ENCODE measurements around the gene TMEM242. TPM values are rescaled to one million over a fixed set of nuclear protein-coding genes. Genes with fewer than 3 reads are reported as not detected.

The TMEM242 gene
- total and polyA plus RNA-seq, 2 of the 13 experiments (the other 11 are each of a cell fraction or from before 2014, with no cell fraction given): 5.6 to 11.1 TPM

DNA sequence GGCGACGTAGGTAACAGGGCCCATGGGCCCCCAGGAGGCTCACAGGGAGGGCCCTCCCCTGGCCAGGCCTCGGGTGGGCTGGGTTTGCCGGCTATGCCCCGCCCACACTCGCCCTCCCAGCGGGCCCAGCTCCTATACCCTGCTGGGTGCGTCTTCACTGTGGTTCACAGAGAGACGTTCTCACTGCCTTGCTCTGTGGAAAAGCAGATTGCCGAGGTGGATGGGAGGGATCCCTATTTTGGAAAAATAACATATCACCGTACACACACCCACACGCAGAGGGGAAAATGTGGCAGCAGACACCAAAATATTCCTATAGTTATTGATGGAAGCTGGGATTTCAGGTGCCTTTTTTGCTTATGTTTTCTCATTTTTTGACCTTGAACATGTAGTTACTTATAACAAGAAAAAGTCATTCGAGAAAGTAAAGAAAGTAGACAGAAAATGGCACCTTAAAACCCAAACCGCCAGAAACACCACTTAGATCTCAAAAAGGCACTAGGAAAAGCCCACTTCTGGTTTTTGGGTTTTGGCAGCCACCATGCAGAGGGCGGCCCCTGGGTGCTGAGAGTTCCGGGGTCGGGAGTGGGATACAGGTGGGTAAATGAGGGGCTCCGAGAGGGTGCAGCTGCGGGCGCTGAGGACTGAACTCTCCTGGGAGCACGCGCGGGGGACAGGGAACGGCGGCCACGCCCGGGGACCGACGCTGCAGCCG is 49.4 kb downstream of the TMEM242 start (continued):
- TF ChIP-seq CREB1 (IDR thresholded peaks at IDR 0.05) (no peak), CREB1 (CRISPR knock-in tag; IDR thresholded peaks at IDR 0.05) (no peak), ZNF652 (CRISPR knock-in tag; IDR thresholded peaks at IDR 0.05; ENCODE audit: borderline replicate concordance, low read depth) (no peak), NFKB2 (CRISPR knock-in tag; IDR thresholded peaks at IDR 0.05; ENCODE audit: borderline replicate concordance) (no peak), POGK (CRISPR knock-in tag; conservative IDR thresholded peaks at IDR 0.05) (no peak), ZNF101 (CRISPR knock-in tag; IDR thresholded peaks at IDR 0.05; ENCODE audit: borderline replicate concordance, low read depth) (no peak), TEF (CRISPR knock-in tag; IDR thresholded peaks at IDR 0.05) (no peak), EEA1 (CRISPR knock-in tag; IDR thresholded peaks at IDR 0.05; ENCODE audit: borderline replicate concordance) (no peak), SUZ12 (IDR thresholded peaks at IDR 0.05; ENCODE audit: low read depth, low read length) (no peak), TOPORS (CRISPR knock-in tag; IDR thresholded peaks at IDR 0.05) (no peak), ZNF124 (CRISPR knock-in tag; IDR thresholded peaks at IDR 0.05) (no peak), ZNF430 (CRISPR knock-in tag; IDR thresholded peaks at IDR 0.05) (no peak), HIVEP1 (CRISPR knock-in tag; IDR thresholded peaks at IDR 0.05) (peak; percentile 48; the same call in 1 of the 2 replicates), JUND (CRISPR knock-in tag; IDR thresholded peaks at IDR 0.05) (no peak), HCFC1 (IDR thresholded peaks at IDR 0.05; ENCODE audit: low read depth, low read length) (no peak), BRCA1 (CRISPR knock-in tag; IDR thresholded peaks at IDR 0.05) (no peak), KMT2A (CRISPR knock-in tag; IDR thresholded peaks at IDR 0.05) (no peak), ZBTB3 (CRISPR knock-in tag; IDR thresholded peaks at IDR 0.05; ENCODE audit: borderline replicate concordance, low read depth) (no peak)
- TF ChIP-seq, protein P1, sequence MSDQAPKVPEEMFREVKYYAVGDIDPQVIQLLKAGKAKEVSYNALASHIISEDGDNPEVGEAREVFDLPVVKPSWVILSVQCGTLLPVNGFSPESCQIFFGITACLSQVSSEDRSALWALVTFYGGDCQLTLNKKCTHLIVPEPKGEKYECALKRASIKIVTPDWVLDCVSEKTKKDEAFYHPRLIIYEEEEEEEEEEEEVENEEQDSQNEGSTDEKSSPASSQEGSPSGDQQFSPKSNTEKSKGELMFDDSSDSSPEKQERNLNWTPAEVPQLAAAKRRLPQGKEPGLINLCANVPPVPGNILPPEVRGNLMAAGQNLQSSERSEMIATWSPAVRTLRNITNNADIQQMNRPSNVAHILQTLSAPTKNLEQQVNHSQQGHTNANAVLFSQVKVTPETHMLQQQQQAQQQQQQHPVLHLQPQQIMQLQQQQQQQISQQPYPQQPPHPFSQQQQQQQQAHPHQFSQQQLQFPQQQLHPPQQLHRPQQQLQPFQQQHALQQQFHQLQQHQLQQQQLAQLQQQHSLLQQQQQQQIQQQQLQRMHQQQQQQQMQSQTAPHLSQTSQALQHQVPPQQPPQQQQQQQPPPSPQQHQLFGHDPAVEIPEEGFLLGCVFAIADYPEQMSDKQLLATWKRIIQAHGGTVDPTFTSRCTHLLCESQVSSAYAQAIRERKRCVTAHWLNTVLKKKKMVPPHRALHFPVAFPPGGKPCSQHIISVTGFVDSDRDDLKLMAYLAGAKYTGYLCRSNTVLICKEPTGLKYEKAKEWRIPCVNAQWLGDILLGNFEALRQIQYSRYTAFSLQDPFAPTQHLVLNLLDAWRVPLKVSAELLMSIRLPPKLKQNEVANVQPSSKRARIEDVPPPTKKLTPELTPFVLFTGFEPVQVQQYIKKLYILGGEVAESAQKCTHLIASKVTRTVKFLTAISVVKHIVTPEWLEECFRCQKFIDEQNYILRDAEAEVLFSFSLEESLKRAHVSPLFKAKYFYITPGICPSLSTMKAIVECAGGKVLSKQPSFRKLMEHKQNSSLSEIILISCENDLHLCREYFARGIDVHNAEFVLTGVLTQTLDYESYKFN (CRISPR knock-in tag; conservative IDR thresholded peaks at IDR 0.05): no peak; the same call in 1 of the 2 replicates
- TF ChIP-seq, protein P2, sequence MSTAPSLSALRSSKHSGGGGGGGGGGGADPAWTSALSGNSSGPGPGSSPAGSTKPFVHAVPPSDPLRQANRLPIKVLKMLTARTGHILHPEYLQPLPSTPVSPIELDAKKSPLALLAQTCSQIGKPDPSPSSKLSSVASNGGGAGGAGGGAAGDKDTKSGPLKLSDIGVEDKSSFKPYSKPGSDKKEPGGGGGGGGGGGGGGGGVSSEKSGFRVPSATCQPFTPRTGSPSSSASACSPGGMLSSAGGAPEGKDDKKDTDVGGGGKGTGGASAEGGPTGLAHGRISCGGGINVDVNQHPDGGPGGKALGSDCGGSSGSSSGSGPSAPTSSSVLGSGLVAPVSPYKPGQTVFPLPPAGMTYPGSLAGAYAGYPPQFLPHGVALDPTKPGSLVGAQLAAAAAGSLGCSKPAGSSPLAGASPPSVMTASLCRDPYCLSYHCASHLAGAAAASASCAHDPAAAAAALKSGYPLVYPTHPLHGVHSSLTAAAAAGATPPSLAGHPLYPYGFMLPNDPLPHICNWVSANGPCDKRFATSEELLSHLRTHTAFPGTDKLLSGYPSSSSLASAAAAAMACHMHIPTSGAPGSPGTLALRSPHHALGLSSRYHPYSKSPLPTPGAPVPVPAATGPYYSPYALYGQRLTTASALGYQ (CRISPR knock-in tag; IDR thresholded peaks at IDR 0.05): no peak
